GM12878 (cell line): ENCODE data around the gene MAPK8.

ENCODE experiments used
- CTCF ChIP-seq, 3 experiments: IDR thresholded peaks in 2 of 3; conservative IDR thresholded peaks in 1 of 3; 2 replicates each; pipeline ENCODE4 v1.5.1; 2011; ENCODE audit warnings: low read depth in 3 of 3, low read length in 3 of 3, mild to moderate bottlenecking in 3 of 3, control low read depth in 2 of 3, moderate library complexity in 2 of 3, inconsistent platforms in 1 of 3, mixed read lengths in 1 of 3; ENCODE audit not compliant: control insufficient read depth in 2 of 3, insufficient read depth in 1 of 3; ENCODE audit errors: extremely low read depth in 1 of 3
- EED ChIP-seq: sonication (generic); IDR thresholded peaks from 2 replicates; pipeline ENCODE4 v1.6.1; 2016; ENCODE audit warnings: antibody characterized with exemption, low read depth
- EZH2 ChIP-seq: IDR thresholded peaks from 2 replicates; pipeline ENCODE4 v1.6.1; 2012; ENCODE audit warnings: low read depth, mild to moderate bottlenecking, control low read depth, inconsistent platforms, low read length, borderline replicate concordance; ENCODE audit not compliant: control insufficient read depth
- MAX ChIP-seq: IDR thresholded peaks from 2 replicates; pipeline ENCODE4 v1.6.1; 2012; ENCODE audit warnings: low read depth, low read length, improper control_type of control experiment
- POLR2A ChIP-seq: IDR thresholded peaks from 2 replicates; pipeline ENCODE4 v1.6.1; 2011; ENCODE audit warnings: low read depth, mild to moderate bottlenecking, low read length
- SIN3A ChIP-seq: IDR thresholded peaks from 2 replicates; pipeline ENCODE4 v1.6.1; 2012; ENCODE audit warnings: low read depth, low read length, improper control_type of control experiment
- USF1 ChIP-seq: IDR thresholded peaks from 2 replicates; pipeline ENCODE4 v1.6.1; 2011; ENCODE audit warnings: borderline replicate concordance, low read depth, mild to moderate bottlenecking, moderate library complexity, mixed read lengths, low read length; ENCODE audit not compliant: insufficient read depth; ENCODE audit errors: extremely low read length
- ZBTB33 ChIP-seq: fragments of 450-650 bp; IDR thresholded peaks from 2 replicates; pipeline ENCODE4 v1.6.1; 2017; ENCODE audit warnings: mild to moderate bottlenecking
- ZNF274 ChIP-seq: IDR thresholded peaks from one replicate; pipeline ENCODE4 v1.8.0; 2011; ENCODE audit not compliant: insufficient read length, insufficient read depth

DNA sequence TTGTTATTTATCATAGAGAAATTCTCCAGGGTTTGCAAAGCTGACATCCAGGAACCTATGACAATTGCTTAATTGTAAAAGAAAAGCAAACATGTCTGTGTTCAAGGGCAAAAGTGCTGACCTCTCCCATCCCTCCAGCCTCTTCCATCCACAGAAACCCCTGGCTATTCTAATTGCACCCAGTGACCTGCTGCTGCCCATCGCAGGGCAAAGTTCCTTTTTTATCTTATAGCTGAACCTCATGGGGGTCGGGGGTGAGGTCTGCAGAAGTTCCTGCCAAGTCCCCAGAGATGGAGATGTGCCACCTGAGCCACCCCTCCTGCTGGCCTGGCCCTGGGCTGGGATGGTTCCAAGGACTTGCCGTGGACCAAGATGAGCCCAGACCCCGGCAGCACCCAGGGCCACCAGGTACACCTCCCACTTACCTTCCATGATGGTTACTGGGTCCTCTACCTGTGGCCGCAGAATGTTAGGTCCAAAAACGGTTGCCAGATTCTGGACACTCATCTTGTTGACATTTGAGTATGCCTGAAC is 146.5 kb downstream of the MAPK8 start:
- TF ChIP-seq POLR2A, result no peak
- TF ChIP-seq ZNF274, result no peak
- TF ChIP-seq MAX, result no peak
- no peak for TF ChIP-seq ZBTB33
- TF ChIP-seq EED, result no peak
- no peak for TF ChIP-seq USF1
- TF ChIP-seq SIN3A, result no peak
- no peak for TF ChIP-seq EZH2
- TF ChIP-seq CTCF (IDR thresholded peaks at IDR 0.05 in 2 of 3, conservative IDR thresholded peaks at IDR 0.05 in 1 of 3; ENCODE audit: control insufficient read depth in 2 of 3, extremely low read depth in 1 of 3, insufficient read depth in 1 of 3, low read depth in 3 of 3, low read length in 3 of 3), result no peak
